Astrocyte (in vitro differentiated cells and primary cell): ENCODE results near the gene PKP1. TPM values are rescaled to one million over a fixed set of nuclear protein-coding genes. Genes with fewer than 3 reads are reported as not detected.
A peak's percentile ranks its signal among the peaks of the same experiment; 100 is the strongest.

Experiments
- DNase-seq: peaks from one replicate; pipeline ENCODE4 v3.0.0-alpha.2; 2010; ENCODE audit warnings: low read depth
- FAIRE-seq: peaks from 2 replicates; lab custom pipeline; 2011; peaks lifted over from hg19 to GRCh38; lab: Jason Lieb, UNC
- H2AFZ ChIP-seq: 2 replicates; pipeline ENCODE4 v1.6.0; 2012; ENCODE audit warnings: low read depth, low read length, inconsistent platforms
- H3K27ac ChIP-seq: 2 replicates; pipeline ENCODE4 v1.5.1; 2011; ENCODE audit warnings: low read depth, low read length, inconsistent platforms
- H3K27me3 ChIP-seq: 2 replicates; pipeline ENCODE4 v1.6.0; 2011; ENCODE audit warnings: low read length, inconsistent platforms; ENCODE audit not compliant: insufficient read depth
- H3K36me3 ChIP-seq: 2 replicates; pipeline ENCODE4 v1.5.1; 2011; ENCODE audit warnings: low read length, inconsistent platforms; ENCODE audit not compliant: insufficient read depth
- H3K4me1 ChIP-seq: 2 replicates; pipeline ENCODE4 v1.5.1; 2011; ENCODE audit warnings: low read length, inconsistent platforms; ENCODE audit not compliant: insufficient read depth
- H3K4me2 ChIP-seq: 2 replicates; pipeline ENCODE4 v1.6.0; 2012; ENCODE audit warnings: low read length, inconsistent platforms
- H3K4me3 ChIP-seq: 2 replicates; pipeline ENCODE4 v1.5.1; 2011; ENCODE audit warnings: low read depth, mild to moderate bottlenecking, low read length, inconsistent platforms; ENCODE audit not compliant: insufficient read depth
- H3K79me2 ChIP-seq: 2 replicates; pipeline ENCODE4 v1.6.0; 2012; ENCODE audit warnings: mild to moderate bottlenecking, low read length, inconsistent platforms; ENCODE audit not compliant: insufficient read depth
- H3K9ac ChIP-seq: 2 replicates; pipeline ENCODE4 v1.6.0; 2012; ENCODE audit warnings: mild to moderate bottlenecking, low read length, inconsistent platforms
- H3K9me3 ChIP-seq: 2 replicates; pipeline ENCODE4 v1.5.1; 2012; ENCODE audit warnings: low read depth, mild to moderate bottlenecking, low read length, inconsistent platforms; ENCODE audit not compliant: insufficient read depth
- H4K20me1 ChIP-seq: 2 replicates; pipeline ENCODE4 v1.6.0; 2012; ENCODE audit warnings: low read length, inconsistent platforms; ENCODE audit not compliant: insufficient read depth
- H3K27ac Mint-ChIP-seq: one replicate; pipeline ENCODE4 v1.8.0; 2021; ENCODE audit warnings: mild to moderate bottlenecking, mixed read lengths; ENCODE audit not compliant: unreplicated experiment
- H3K27me3 Mint-ChIP-seq: one replicate; pipeline ENCODE4 v1.8.0; 2021; ENCODE audit warnings: low read depth, mixed read lengths; ENCODE audit not compliant: unreplicated experiment
- H3K36me3 Mint-ChIP-seq: one replicate; pipeline ENCODE4 v1.8.0; 2021; ENCODE audit warnings: low read depth, mixed read lengths; ENCODE audit not compliant: unreplicated experiment
- H3K4me1 Mint-ChIP-seq: one replicate; pipeline ENCODE4 v1.8.0; 2021; ENCODE audit warnings: low read depth, mixed read lengths; ENCODE audit not compliant: unreplicated experiment
- H3K4me3 Mint-ChIP-seq: one replicate; pipeline ENCODE4 v1.8.0; 2021; ENCODE audit warnings: mild to moderate bottlenecking, moderate library complexity, mixed read lengths; ENCODE audit not compliant: unreplicated experiment
- H3K9me3 Mint-ChIP-seq: one replicate; pipeline ENCODE4 v1.8.0; 2021; ENCODE audit warnings: mild to moderate bottlenecking, mixed read lengths; ENCODE audit not compliant: unreplicated experiment
- CTCF ChIP-seq: IDR thresholded peaks from 2 replicates; pipeline ENCODE4 v1.5.1; 2011; ENCODE audit warnings: low read depth, mild to moderate bottlenecking, inconsistent platforms, low read length, moderate library complexity; ENCODE audit not compliant: insufficient read depth
- EZH2 ChIP-seq: IDR thresholded peaks from 2 replicates; pipeline ENCODE4 v1.6.1; 2012; ENCODE audit warnings: mild to moderate bottlenecking, low read length, inconsistent platforms; ENCODE audit not compliant: insufficient read depth
- total RNA-seq: library from RNA; stranded (reverse); gene quantifications from 2 replicates; pipeline ENCODE4 v1.2.1, GENCODE V29; 2021

Gene PKP1
- total RNA-seq, 1 donor from 2014 or later = 0.07 TPM

- no peaks in the 10 kb centered on the region for H3K36me3 Mint-ChIP-seq
- DNase-seq (no peak), FAIRE-seq (peak; percentile 17)
- H3K4me3 Mint-ChIP-seq = no peak overlapping the region
- Histone ChIP-seq H3K4me2 (no peak overlapping the region), H2AFZ (no peak overlapping the region), H3K9ac (no peak overlapping the region), H3K4me1 (peaks cover 36% of the 10 kb centered on the region), H3K27ac (no peak overlapping the region), H3K9me3 (no peaks in the 10 kb centered on the region), H3K27me3 (no peaks in the 10 kb centered on the region), H3K4me3 (no peak overlapping the region), H4K20me1 (no peaks in the 10 kb centered on the region), H3K79me2 (no peaks in the 10 kb centered on the region), H3K36me3 (no peaks in the 10 kb centered on the region)
- no peaks in the 10 kb centered on the region for H3K9me3 Mint-ChIP-seq
- H3K27me3 Mint-ChIP-seq = peaks cover 21% of the 10 kb centered on the region
- H3K4me1 Mint-ChIP-seq = peaks cover 28% of the 10 kb centered on the region
- no peak overlapping the region for H3K27ac Mint-ChIP-seq
- TF ChIP-seq CTCF = no peak
- no peak for TF ChIP-seq EZH2
Observed at GRCh38 chr1:201265756-201266155, 17.6 kb upstream of the PKP1 start.

DNA sequence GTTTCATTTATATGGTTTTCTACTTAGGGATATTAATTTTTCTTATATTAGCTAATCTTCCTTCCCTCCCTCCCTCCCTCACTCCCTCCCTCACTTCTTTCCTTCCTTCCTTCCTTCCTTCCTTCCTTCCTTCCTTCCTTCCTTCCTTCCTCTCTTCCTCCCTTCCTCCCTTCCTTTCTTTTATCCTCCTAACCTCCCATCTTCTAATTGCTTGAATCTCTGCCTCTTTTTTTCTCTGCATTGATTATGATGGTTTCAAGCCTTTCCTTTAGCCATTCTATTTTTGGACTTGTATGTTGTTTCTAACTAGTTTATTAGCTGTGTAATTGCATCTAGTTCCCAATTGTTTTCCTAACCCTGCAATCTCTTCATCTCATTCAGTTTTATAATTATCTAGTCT is 17.0 kb upstream of the PKP1 start:
- Histone ChIP-seq H3K4me3 (no peak overlapping the region), H4K20me1 (no peaks in the 10 kb centered on the region), H2AFZ (no peak overlapping the region), H3K4me1 (peaks cover 36% of the 10 kb centered on the region), H3K4me2 (peak overlapping the region; percentile 49), H3K36me3 (no peaks in the 10 kb centered on the region), H3K9me3 (no peaks in the 10 kb centered on the region), H3K79me2 (no peaks in the 10 kb centered on the region), H3K27ac (peak overlapping the region; percentile 79), H3K27me3 (no peaks in the 10 kb centered on the region), H3K9ac (no peak overlapping the region)
- H3K4me3 Mint-ChIP-seq = no peak overlapping the region
- H3K27me3 Mint-ChIP-seq = peaks cover 21% of the 10 kb centered on the region
- no peak for TF ChIP-seq EZH2
- TF ChIP-seq CTCF = no peak
- DNase-seq = no peak
- H3K9me3 Mint-ChIP-seq = no peaks in the 10 kb centered on the region
- no peaks in the 10 kb centered on the region for H3K36me3 Mint-ChIP-seq
- no peak for FAIRE-seq
- peaks cover 28% of the 10 kb centered on the region for H3K4me1 Mint-ChIP-seq
- H3K27ac Mint-ChIP-seq = no peak overlapping the region

DNA sequence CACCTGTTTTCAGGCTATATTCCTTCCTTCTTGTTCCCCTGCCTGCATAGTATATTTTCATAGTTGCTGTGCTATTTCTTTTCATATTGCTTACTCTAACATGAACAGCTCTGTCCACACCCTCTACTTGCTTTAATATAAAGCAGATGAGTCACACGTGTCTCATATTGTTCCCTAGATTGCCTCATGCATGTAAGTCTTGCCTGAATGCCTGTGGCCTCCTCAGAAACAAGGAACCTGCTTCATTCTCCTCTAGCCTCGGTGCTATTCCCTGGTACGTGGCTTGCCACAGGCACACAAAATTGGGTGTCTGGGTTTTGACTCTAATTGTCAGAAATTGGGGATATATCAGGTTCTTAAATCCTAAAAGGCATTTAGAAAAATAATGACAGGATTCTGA is 16.5 kb upstream of the PKP1 start:
- Mint-ChIP-seq H3K27me3 (peaks cover 17% of the 10 kb centered on the region), H3K27ac (peak overlapping the region; percentile 83), H3K4me3 (no peak overlapping the region), H3K36me3 (no peaks in the 10 kb centered on the region), H3K9me3 (no peaks in the 10 kb centered on the region), H3K4me1 (peaks cover 28% of the 10 kb centered on the region)
- Histone ChIP-seq H3K9ac (peak overlapping the region; percentile 47), H2AFZ (no peak overlapping the region), H3K4me1 (peaks cover 36% of the 10 kb centered on the region), H3K9me3 (no peaks in the 10 kb centered on the region), H3K27me3 (no peaks in the 10 kb centered on the region), H3K4me2 (peak overlapping the region; percentile 49), H3K27ac (peak overlapping the region; percentile 79), H3K79me2 (no peaks in the 10 kb centered on the region), H3K36me3 (no peaks in the 10 kb centered on the region), H4K20me1 (no peaks in the 10 kb centered on the region), H3K4me3 (no peak overlapping the region)
- TF ChIP-seq EZH2 (no peak), CTCF (no peak)
- DNase-seq (peak; percentile 85), FAIRE-seq (peak; percentile 20)
